Thoracic aorta endothelial cell (primary cell): Measurements from ENCODE around the gene KRTAP6-3. TPM values are rescaled to one million over a fixed set of nuclear protein-coding genes. Genes with fewer than 3 reads are reported as not detected.

Experiments
- small RNA-seq: library from RNA; depleted of rRNA; stranded (forward); fragments of <200 nt; gene quantifications from one replicate; pipeline ENCODE3, GENCODE V24; 2012
- total RNA-seq: library from RNA; depleted of rRNA; stranded (reverse); fragments of >200 nt; gene quantifications from 2 replicates; pipeline ENCODE4 v1.2.3, GENCODE V29; 2012

KRTAP6-3 gene, protein sequence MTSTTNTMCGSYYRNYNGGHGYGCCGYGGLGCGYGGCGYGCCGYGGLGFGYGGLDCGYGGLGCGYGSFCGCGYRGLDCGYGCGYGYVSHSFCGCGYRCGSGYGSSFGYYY
- total RNA-seq: not detected in 2 replicates

DNA sequence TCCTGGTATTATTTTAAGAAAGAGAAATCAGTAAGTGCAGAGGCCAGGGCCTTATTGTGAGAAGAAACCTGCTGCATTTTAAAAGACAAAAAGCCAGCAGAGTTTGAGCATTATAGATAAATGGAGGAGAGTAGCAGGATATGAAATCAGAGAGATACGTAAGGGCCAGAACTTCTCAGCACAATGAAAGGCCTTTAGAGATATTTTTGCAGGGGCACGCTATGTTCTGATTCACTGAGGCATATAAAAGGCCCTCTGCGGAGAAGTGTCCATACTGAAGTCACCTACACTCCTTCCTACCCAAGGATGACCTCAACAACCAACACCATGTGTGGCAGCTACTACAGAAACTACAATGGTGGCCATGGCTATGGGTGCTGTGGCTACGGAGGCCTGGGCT, at the start of gene KRTAP6-3:
TSS of gene KRTAP6-3 (plus strand) at position 301 of the 400 bp plus-strand sequence. CDS start at position 307, 6 bp downstream.

DNA sequence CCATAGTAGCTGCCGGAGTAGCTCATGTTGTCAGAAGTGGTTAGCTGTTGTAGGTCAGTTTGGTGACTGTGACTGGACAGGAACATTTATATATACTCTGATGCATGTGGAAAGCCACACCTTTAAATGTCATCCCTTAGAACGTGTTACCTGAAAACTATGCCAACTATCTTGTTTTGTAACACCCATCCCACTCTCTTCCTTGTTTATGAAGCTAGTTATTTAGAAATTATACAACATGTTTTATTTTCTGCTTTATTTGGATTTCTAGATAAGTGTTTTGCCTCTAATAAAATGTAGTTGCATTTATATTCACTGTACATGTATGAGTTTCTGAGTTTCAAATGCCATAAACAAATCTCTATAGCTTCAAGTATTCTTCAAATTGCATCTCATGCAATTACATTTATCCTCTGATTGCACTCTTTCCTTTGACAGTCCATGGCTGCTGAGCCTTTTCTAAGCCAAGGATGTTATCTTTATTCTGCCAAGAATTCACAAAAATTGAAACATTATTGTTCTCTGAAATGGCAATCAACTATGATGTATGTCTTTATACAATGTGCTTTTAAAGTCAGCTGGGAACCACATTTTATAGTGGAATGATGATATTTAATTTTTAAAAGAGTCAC, 30.9 kb upstream of the KRTAP6-3 start, which contains the start of gene KRTAP19-7:
TSS of gene KRTAP19-7 (minus strand) at position 51 of the 632 bp plus-strand sequence. CDS start at position 26, 25 bp downstream.

DNA sequence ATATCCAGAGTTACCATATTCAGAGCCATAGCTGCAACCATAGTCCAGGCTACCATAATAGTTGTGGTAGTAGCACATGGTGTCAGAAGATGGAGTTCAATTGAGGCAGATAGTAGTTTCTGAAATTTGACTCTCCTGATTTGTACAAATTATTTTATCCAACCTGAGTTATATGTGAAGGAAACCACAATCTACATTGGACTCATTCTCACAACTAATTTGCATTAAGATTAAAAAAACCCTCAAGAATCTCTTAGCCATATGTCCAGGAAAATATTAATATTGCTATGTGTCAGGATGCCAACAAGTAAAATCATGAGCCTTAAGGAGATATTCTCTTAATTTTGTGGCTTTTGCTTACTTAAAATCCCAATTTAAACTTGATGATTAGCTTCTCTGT, 1.9 kb upstream of the KRTAP6-3 start, which contains the start of gene KRTAP22-2:
TSS of gene KRTAP22-2 (minus strand) at position 101 of the 400 bp plus-strand sequence.

DNA sequence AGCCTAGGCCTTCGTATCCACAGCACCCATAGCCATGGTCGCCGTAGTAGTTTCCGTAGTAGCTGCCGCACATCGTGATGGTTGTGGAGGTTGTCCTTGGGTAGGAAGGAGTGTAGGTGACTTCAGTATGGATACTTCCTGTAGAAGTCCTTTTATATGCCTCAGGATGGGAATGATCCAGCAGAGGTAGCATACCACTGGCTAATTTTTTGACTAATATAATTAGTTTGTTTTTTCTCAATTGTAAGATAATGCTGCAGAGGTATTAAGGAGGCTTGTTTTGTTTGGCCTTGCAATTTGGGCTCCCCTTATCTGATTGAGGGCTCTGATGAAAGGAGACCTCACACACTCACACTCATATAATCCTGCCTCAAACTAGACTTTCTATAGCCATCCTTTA, 6.6 kb downstream of the KRTAP6-3 start, which contains the start of gene KRTAP6-2:
TSS of gene KRTAP6-2 (minus strand) at position 101 of the 400 bp plus-strand sequence. CDS start at position 73, 28 bp downstream.

DNA sequence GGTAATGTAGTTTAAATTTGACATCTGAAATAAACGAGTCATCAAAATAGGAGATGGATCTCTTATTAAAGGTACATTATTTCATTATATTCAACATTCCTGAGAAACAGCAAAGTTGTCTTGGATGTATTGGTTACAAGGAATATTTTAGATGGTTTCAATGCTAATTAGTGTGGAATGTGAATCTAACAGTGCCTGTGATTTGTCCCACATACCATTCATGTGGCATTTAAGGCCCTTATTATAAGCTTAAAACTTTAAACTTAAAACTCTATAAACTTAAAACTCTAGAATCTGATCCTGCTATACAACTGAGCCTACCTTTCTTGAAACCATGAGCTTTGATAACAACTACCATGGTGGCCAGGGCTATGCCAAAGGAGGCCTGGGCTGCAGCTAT, 8.5 kb downstream of the KRTAP6-3 start, which contains the start of gene KRTAP22-1:
TSS of gene KRTAP22-1 (plus strand) at position 301 of the 400 bp plus-strand sequence.

DNA sequence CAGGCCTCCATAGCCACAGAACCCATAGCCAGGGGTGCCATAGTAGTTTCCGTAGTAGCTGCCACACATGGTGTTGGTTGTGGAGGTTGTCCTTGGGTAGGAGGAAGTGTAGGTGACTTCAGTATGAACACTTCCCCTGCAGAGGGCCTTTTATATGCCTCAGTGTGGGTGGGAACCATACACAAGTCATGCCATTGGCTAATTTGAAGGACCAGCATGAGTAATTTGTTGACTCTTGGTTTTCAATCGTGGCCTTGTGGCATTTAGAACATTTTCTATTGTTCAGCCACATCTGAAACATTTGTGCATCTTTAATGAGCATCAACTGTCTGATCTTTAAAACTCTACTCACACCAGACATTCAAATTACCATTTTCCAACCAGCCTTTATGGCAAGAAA, 21.6 kb downstream of the KRTAP6-3 start, which contains the start of gene KRTAP6-1:
TSS of gene KRTAP6-1 (minus strand) at position 95 of the 400 bp plus-strand sequence. CDS start at position 69, 26 bp downstream.

DNA sequence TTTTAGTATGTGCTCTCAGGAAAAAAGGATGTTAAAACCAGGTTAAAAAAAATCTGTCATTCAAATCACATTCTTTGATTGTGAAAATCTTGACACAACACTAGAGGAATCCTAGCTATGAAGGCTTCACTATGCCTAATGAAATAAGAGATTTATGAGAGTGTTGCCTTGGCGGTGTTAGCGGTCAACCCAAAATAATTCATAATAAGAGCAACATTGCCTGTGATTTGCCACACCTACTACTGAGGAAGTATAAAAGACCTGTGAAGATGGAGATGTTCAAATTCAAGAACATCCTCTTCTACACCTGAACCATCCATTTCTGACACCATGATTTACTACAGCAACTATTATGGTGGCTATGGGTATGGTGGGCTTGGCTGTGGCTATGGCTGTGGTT, 23.9 kb downstream of the KRTAP6-3 start, which contains the start of gene KRTAP20-1:
TSS of gene KRTAP20-1 (plus strand) at position 301 of the 400 bp plus-strand sequence. CDS start at position 331, 30 bp downstream.

DNA sequence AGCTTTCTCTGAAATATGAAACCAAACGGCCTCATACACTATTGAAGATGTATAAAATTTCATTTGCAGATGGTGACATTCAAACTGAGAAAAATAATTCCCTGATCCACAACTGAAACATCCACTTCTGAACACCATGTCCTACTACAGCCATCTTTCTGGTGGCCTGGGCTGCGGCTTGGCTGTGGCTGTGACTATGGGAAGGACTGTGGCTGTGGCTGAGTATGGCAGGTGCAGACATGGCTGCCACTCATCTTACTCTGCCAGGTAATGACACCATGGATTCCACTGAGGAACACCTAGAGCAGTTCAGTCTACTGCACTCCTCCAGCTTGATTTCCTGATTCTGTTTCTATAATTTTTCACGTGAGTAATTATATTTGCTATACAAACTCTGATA, 28.3 kb downstream of the KRTAP6-3 start, which contains the start of gene KRTAP20-4:
TSS of gene KRTAP20-4 (plus strand) at position 106 of the 400 bp plus-strand sequence.

DNA sequence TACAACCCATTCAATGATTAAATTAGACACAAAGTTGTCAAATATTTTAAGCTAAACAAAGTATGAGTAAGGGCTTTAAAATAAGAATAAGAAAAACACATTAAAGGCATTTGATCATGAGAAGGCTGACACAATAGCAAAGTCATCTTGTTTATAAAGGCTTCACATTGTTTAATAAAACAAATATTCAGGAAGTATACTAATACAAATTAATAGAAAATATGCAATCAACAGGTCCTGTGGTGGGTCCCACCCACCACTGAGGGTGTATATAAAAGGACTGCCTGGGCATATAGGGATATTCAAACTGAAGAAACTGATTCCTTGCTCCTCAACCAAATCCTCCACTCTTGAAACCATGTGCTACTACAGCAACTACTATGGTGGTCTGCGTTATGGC, 42.7 kb downstream of the KRTAP6-3 start, which contains the start of gene KRTAP20-2:
TSS of gene KRTAP20-2 (plus strand) at position 301 of the 400 bp plus-strand sequence. CDS start at position 359, 58 bp downstream.

DNA sequence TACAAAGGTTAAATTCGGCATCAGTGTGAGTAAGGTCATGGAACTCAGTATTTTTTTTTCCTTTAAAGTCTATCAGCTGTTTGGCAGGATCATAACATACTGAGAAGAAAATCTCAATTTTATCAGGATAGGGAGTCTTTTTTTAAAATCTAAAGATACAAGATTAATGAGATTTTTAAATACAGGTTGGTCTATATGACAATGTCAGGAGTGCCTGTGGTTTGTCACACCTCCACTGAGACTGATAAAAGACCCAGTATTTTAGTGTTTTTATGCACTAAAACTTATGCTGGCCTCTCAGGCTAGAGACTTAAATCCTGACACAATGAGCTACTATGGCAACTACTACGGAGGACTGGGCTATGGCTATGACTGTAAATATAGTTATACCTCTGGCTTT, 50.3 kb downstream of the KRTAP6-3 start, which contains the start of gene KRTAP20-3:
TSS of gene KRTAP20-3 (plus strand) at position 301 of the 400 bp plus-strand sequence.

Small RNA genes lying within 50 kb of the gene (small RNA-seq; reads per million reads assigned to genes)
- not detected for gene KRTAP20-1
- not detected for gene KRTAP20-3
- not detected for gene KRTAP20-4
- not detected for gene KRTAP22-1
- gene KRTAP22-2: not detected

Other genes starting within 250 kb of the KRTAP6-3 start
- gene KRTAP23-1, start 243.8 kb upstream of the KRTAP6-3 start, total RNA-seq: not detected in 2 replicates
- gene KRTAP13-2, start 220.2 kb upstream of the KRTAP6-3 start, total RNA-seq: not detected in 2 replicates
- gene KRTAP13-1, start 196.4 kb upstream of the KRTAP6-3 start, total RNA-seq: not detected in 2 replicates
- gene KRTAP13-3, start 166.5 kb upstream of the KRTAP6-3 start, total RNA-seq: not detected in 2 replicates
- gene KRTAP13-4, start 162.2 kb upstream of the KRTAP6-3 start, total RNA-seq: not detected in 2 replicates
- gene KRTAP15-1, start 152.2 kb upstream of the KRTAP6-3 start, total RNA-seq: not detected in 2 replicates
- gene KRTAP19-1, start 112.1 kb upstream of the KRTAP6-3 start, total RNA-seq: not detected in 2 replicates
- not detected in 2 replicates for gene KRTAP19-2, start 105.0 kb upstream of the KRTAP6-3 start, total RNA-seq
- gene KRTAP19-3, start 100.4 kb upstream of the KRTAP6-3 start, total RNA-seq: not detected in 2 replicates
- gene KRTAP19-4, start 95.3 kb upstream of the KRTAP6-3 start, total RNA-seq: not detected in 2 replicates
- gene KRTAP19-5, start 90.3 kb upstream of the KRTAP6-3 start, total RNA-seq: not detected in 2 replicates
- not detected in 2 replicates for gene KRTAP19-6, start 50.6 kb upstream of the KRTAP6-3 start, total RNA-seq
- not detected in 2 replicates for gene KRTAP19-7, start 31.1 kb upstream of the KRTAP6-3 start, total RNA-seq
- not detected in 2 replicates for gene KRTAP22-2, start 2.0 kb upstream of the KRTAP6-3 start, total RNA-seq
- gene KRTAP6-2, start 6.5 kb downstream of the KRTAP6-3 start, total RNA-seq: not detected in 2 replicates
- gene KRTAP22-1, start 8.6 kb downstream of the KRTAP6-3 start, total RNA-seq: not detected in 2 replicates
- not detected in 2 replicates for gene KRTAP6-1, start 21.5 kb downstream of the KRTAP6-3 start, total RNA-seq
- gene KRTAP20-1, start 24.0 kb downstream of the KRTAP6-3 start, total RNA-seq: not detected in 2 replicates
- gene KRTAP20-4, start 28.2 kb downstream of the KRTAP6-3 start, total RNA-seq: not detected in 2 replicates
- not detected in 2 replicates for gene KRTAP20-2, start 42.8 kb downstream of the KRTAP6-3 start, total RNA-seq
- not detected in 2 replicates for gene KRTAP20-3, start 50.4 kb downstream of the KRTAP6-3 start, total RNA-seq
- gene KRTAP21-3, start 126.3 kb downstream of the KRTAP6-3 start, total RNA-seq: not detected in 2 replicates
- not detected in 2 replicates for gene KRTAP21-2, start 154.8 kb downstream of the KRTAP6-3 start, total RNA-seq
- not detected in 2 replicates for gene KRTAP21-1, start 163.0 kb downstream of the KRTAP6-3 start, total RNA-seq
- gene KRTAP8-1, start 220.8 kb downstream of the KRTAP6-3 start, total RNA-seq: not detected in 2 replicates
- gene KRTAP7-1, start 237.3 kb downstream of the KRTAP6-3 start, total RNA-seq: not detected in 2 replicates